Measurements from ENCODE around the gene CC2D1B. TPM values are rescaled to one million over a fixed set of nuclear protein-coding genes. Genes with fewer than 3 reads are reported as not detected.

The CC2D1B gene
- 21.9 and 24.5 TPM in 2 replicates for total RNA-seq

GRCh38 chr1:52365746-52366516 lies at the start of gene CC2D1B:
CC2D1B (minus strand) TSS chr1:52366205; CDS start chr1:52364620, 1,585 bp downstream.

GRCh38 chr1:52404116-52404974 lies 38.3 kb upstream of the CC2D1B start, which contains the start of the genes ORC1 and PRPF38A:
ORC1 (minus strand) TSS chr1:52404423; CDS start chr1:52402223, 2,200 bp downstream.
PRPF38A (plus strand) TSS chr1:52404602; CDS start chr1:52404750, 148 bp downstream.

Other genes starting within 250 kb of the CC2D1B start
- 23.2 and 39.7 TPM in 2 replicates for gene ZFYVE9, start 224.1 kb downstream of the CC2D1B start, total RNA-seq
- gene ORC1, start 38.2 kb upstream of the CC2D1B start, total RNA-seq: 3.4 and 12.3 TPM in 2 replicates
- 5.2 and 14.8 TPM in 2 replicates for gene PRPF38A, start 38.4 kb upstream of the CC2D1B start, total RNA-seq
- 19.4 and 19.9 TPM in 2 replicates for gene TUT4, start 186.9 kb upstream of the CC2D1B start, total RNA-seq
- 6.1 and 7.7 TPM in 2 replicates for gene GPX7, start 236.2 kb upstream of the CC2D1B start, total RNA-seq

Data from hair follicular keratinocyte (primary cell).